ENCODE measurements around the gene NRG4.

GRCh38 chr15:76003364-76003763 is 8.9 kb downstream of the NRG4 start:
- TF ChIP-seq CTCF (IDR thresholded peaks at IDR 0.05; ENCODE audit: insufficient read depth, low read depth, low read length) (no peak), EZH2 (IDR thresholded peaks at IDR 0.05; ENCODE audit: insufficient read depth, low read length) (no peak)
